ENCODE data around the gene MAST4. TPM values are rescaled to one million over a fixed set of nuclear protein-coding genes. Genes with fewer than 3 reads are reported as not detected.

MAST4 gene
- polyA plus RNA-seq, 2 of the 4 experiments (the other 2 are of a cell fraction), result 1.2 to 5.8 TPM

- FAIRE-seq (no peak), ATAC-seq (no peak), DNase-seq (ENCODE audit: low read depth in 1 of 2, low spot score in 1 of 2) (no peak)
- H3K4me3 ChIP-seq, result no peak overlapping the region
- ChIA-PET CTCF (no interaction called here), POLR2A (no interaction called here)
- H3K4me2 ChIP-seq, result no peak overlapping the region
- no peak overlapping the region for H3K27ac ChIP-seq
- TF ChIP-seq HDAC2 (IDR thresholded peaks at IDR 0.05), result no peak
- TF ChIP-seq PBX3 (IDR thresholded peaks at IDR 0.05), result no peak
- TF ChIP-seq JUNB (IDR thresholded peaks at IDR 0.05), result no peak
- no peak for TF ChIP-seq EHF (CRISPR knock-in tag; IDR thresholded peaks at IDR 0.05)
- TF ChIP-seq CBX8 (IDR thresholded peaks at IDR 0.05), result no peak
- no peak for TF ChIP-seq PHF8 (IDR thresholded peaks at IDR 0.05; ENCODE audit: borderline replicate concordance, low read depth)
- TF ChIP-seq HEYL (CRISPR knock-in tag; IDR thresholded peaks at IDR 0.05), result no peak
- TF ChIP-seq BHLHE40 (IDR thresholded peaks at IDR 0.05; ENCODE audit: low read depth, low read length), result no peak
- no peak for TF ChIP-seq EP300 (IDR thresholded peaks at IDR 0.05)
- TF ChIP-seq E2F6 (IDR thresholded peaks at IDR 0.05; ENCODE audit: borderline replicate concordance, low read depth), result no peak
- no peak for TF ChIP-seq RNF2 (IDR thresholded peaks at IDR 0.05; ENCODE audit: borderline replicate concordance, low read depth)
- no peak for TF ChIP-seq ESRRA (IDR thresholded peaks at IDR 0.05; ENCODE audit: borderline replicate concordance, low read length)
- no peak for TF ChIP-seq POLR2A (IDR thresholded peaks at IDR 0.05; ENCODE audit: low read length)
- no peak for TF ChIP-seq NR3C1 (IDR thresholded peaks at IDR 0.05)
- H3K9me3 ChIP-seq, result no peaks in the 10 kb centered on the region
- no peaks in the 10 kb centered on the region for H3K4me1 ChIP-seq
- WGBS (ENCODE audit: missing lambda C conversion rate), result 94% methylated on average over 1 of the region's 1 CpG
These were observed 430.1 kb downstream of the MAST4 start for GRCh38 chr5:67026278-67026677.

GRCh38 chr5:67027171-67027570 lies 431.0 kb downstream of the MAST4 start:
- H3K9me3 ChIP-seq, result no peaks in the 10 kb centered on the region
- POLR2A ChIA-PET, result no interaction called here
- TF ChIP-seq ZNF302 (CRISPR knock-in tag; IDR thresholded peaks at IDR 0.05), result no peak
- TF ChIP-seq EHF (CRISPR knock-in tag; IDR thresholded peaks at IDR 0.05), result no peak
- no peak for TF ChIP-seq POLR2A (IDR thresholded peaks at IDR 0.05; ENCODE audit: low read length)
- no peak for TF ChIP-seq JUNB (IDR thresholded peaks at IDR 0.05)
- TF ChIP-seq HDAC2 (IDR thresholded peaks at IDR 0.05), result no peak
- TF ChIP-seq ELK1 (IDR thresholded peaks at IDR 0.05; ENCODE audit: low read depth, low read length), result no peak
- TF ChIP-seq FOSL2 (IDR thresholded peaks at IDR 0.05), result no peak
- no peak for TF ChIP-seq FOSL2 (CRISPR knock-in tag; IDR thresholded peaks at IDR 0.05)
- TF ChIP-seq MAX (IDR thresholded peaks at IDR 0.05), result no peak
- TF ChIP-seq BCL3 (IDR thresholded peaks at IDR 0.05), result no peak
- TF ChIP-seq FOXS1 (CRISPR knock-in tag; IDR thresholded peaks at IDR 0.05), result no peak
- no peak for TF ChIP-seq RCOR1 (IDR thresholded peaks at IDR 0.05; ENCODE audit: low read depth, low read length)
- no peak for TF ChIP-seq POLR2AphosphoS2 (conservative IDR thresholded peaks at IDR 0.05; ENCODE audit: low read length)
- TF ChIP-seq SREBF2 (IDR thresholded peaks at IDR 0.05), result no peak
- TF ChIP-seq RFX5 (IDR thresholded peaks at IDR 0.05), result no peak
- TF ChIP-seq MYC (IDR thresholded peaks at IDR 0.05; ENCODE audit: borderline replicate concordance, low read length), result no peak
- no peak for TF ChIP-seq ZSCAN20 (CRISPR knock-in tag; IDR thresholded peaks at IDR 0.05)
- no peak for TF ChIP-seq ATOH8 (CRISPR knock-in tag; IDR thresholded peaks at IDR 0.05; ENCODE audit: low read depth)
- TF ChIP-seq RNF2 (IDR thresholded peaks at IDR 0.05; ENCODE audit: borderline replicate concordance, low read depth), result no peak
- CTCF ChIA-PET, result no interaction called here
- no peaks in the 10 kb centered on the region for H3K4me1 ChIP-seq
- no peak overlapping the region for H3K4me2 ChIP-seq
- no peak for FAIRE-seq
- ATAC-seq, result no peak
- DNase-seq (ENCODE audit: low read depth in 1 of 2, low spot score in 1 of 2), result no peak
- 97% methylated on average over 2 of the region's 2 CpGs for WGBS (ENCODE audit: missing lambda C conversion rate)
- no peak overlapping the region for H3K4me3 ChIP-seq
- H3K27ac ChIP-seq, result no peak overlapping the region

Data from A549 (cell line).